Caco-2 (cell line): ENCODE data around the gene GLUD1. TPM values are rescaled to one million over a fixed set of nuclear protein-coding genes. Genes with fewer than 3 reads are reported as not detected.

Experiments
- BruUV-seq: library from RNA; stranded (reverse); fragments of 400-500 nt; replicated peaks from 2 replicates; lab custom pipeline; 2021; lab: Mats Ljungman, UMichigan
- CTCF ChIA-PET: fragments of 300-600 bp; sonication (Branson Sonifier 250); formaldehyde crosslinking; loops from one replicate; lab custom pipeline; 2022; ENCODE audit warnings: antibody characterized with exemption; lab: Charles Lee
- POLR2A ChIA-PET: fragments of 300-600 bp; sonication (Branson Sonifier 250); formaldehyde crosslinking; loops from one replicate; lab custom pipeline; 2022; ENCODE audit warnings: antibody characterized with exemption; lab: Charles Lee
- DNase-seq, 2 experiments: peaks; one replicate each; pipeline versions ENCODE4 v3.0.0 to v3.0.0-alpha.2; 2020 to 2022
- H3K27me3 ChIP-seq: replicated peaks from 2 replicates; pipeline ENCODE4 v1.6.0; 2011; ENCODE audit warnings: low read length; ENCODE audit not compliant: control insufficient read depth, insufficient read depth
- H3K36me3 ChIP-seq: 2 replicates; pipeline ENCODE4 v1.5.1; 2011; ENCODE audit warnings: low read length; ENCODE audit not compliant: control insufficient read depth, insufficient read depth
- H3K4me1 ChIP-seq: fragments of 250-450 bp; sonication (Bioruptor Pico); 2 replicates; pipeline ENCODE4 v1.5.1; 2020; ENCODE audit warnings: mild to moderate bottlenecking
- H3K4me3 ChIP-seq: 2 replicates; pipeline ENCODE4 v1.5.1; 2011; ENCODE audit warnings: low read depth, mild to moderate bottlenecking, control low read depth, low read length
- H3K9me3 ChIP-seq: fragments of 250-450 bp; sonication (Bioruptor Pico); 2 replicates; pipeline ENCODE4 v1.5.1; 2020; ENCODE audit warnings: mild to moderate bottlenecking, moderate library complexity
- H3K27ac Mint-ChIP-seq: one replicate; pipeline ENCODE4 v1.8.0; 2022; ENCODE audit warnings: mixed read lengths; ENCODE audit not compliant: unreplicated experiment
- H3K27me3 Mint-ChIP-seq: one replicate; pipeline ENCODE4 v1.8.0; 2022; ENCODE audit warnings: mixed read lengths; ENCODE audit not compliant: insufficient read depth, unreplicated experiment
- H3K36me3 Mint-ChIP-seq: one replicate; pipeline ENCODE4 v1.8.0; 2022; ENCODE audit warnings: mild to moderate bottlenecking, mixed read lengths; ENCODE audit not compliant: insufficient read depth, unreplicated experiment
- H3K4me1 Mint-ChIP-seq: one replicate; pipeline ENCODE4 v1.8.0; 2022; ENCODE audit warnings: low read depth, mixed read lengths; ENCODE audit not compliant: unreplicated experiment
- H3K4me3 Mint-ChIP-seq: one replicate; pipeline ENCODE4 v1.8.0; 2022; ENCODE audit warnings: mild to moderate bottlenecking, moderate library complexity, mixed read lengths; ENCODE audit not compliant: unreplicated experiment
- H3K9me3 Mint-ChIP-seq: one replicate; pipeline ENCODE4 v1.8.0; 2022; ENCODE audit warnings: mixed read lengths; ENCODE audit not compliant: unreplicated experiment
- CTCF ChIP-seq, 2 experiments: fragments of 200-600 bp in 1 of 2; IDR thresholded peaks; 1 replicate in 1 of 2; 2 replicates in 1 of 2; pipeline versions ENCODE4 v1.5.1 to v1.8.0; 2011 to 2022; ENCODE audit warnings: antibody characterized with exemption in 1 of 2, control low read depth in 1 of 2, inconsistent platforms in 1 of 2, low read depth in 1 of 2, low read length in 1 of 2, mild to moderate bottlenecking in 1 of 2, moderate library complexity in 1 of 2; ENCODE audit not compliant: insufficient read depth in 1 of 2, severe bottlenecking in 1 of 2, unreplicated experiment in 1 of 2
- intact Hi-C: fragments of 100-400 bp; cut with micrococcal nuclease; formaldehyde crosslinking; loops from one replicate; pipeline ENCODE4 v1.10.0; 2022; ENCODE audit not compliant: unreplicated experiment
- total RNA-seq: library from RNA; stranded (reverse); gene quantifications from 2 replicates; pipeline ENCODE4 v1.2.3, GENCODE V29; 2022

The GLUD1 gene
- total RNA-seq, 1 experiment from 2014 or later = 767 TPM

- H3K4me3 ChIP-seq = peak overlapping the region; percentile 96
- no peaks in the 10 kb centered on the region for H3K9me3 ChIP-seq
- CTCF ChIA-PET = interaction anchor here (0.8 kb wide), 1 partner anchor 28 kb away, joined by 3 read pairs; no protein-coding TSS in a partner anchor
- peak; percentile 67 to 73 for DNase-seq
- TF ChIP-seq CTCF (IDR thresholded peaks at IDR 0.05; ENCODE audit: insufficient read depth in 1 of 2, low read depth in 1 of 2, low read length in 1 of 2, severe bottlenecking in 1 of 2, unreplicated experiment in 1 of 2) = no peak
- no TSS peak for BruUV-seq
- peaks cover 77% of the 10 kb centered on the region for H3K36me3 Mint-ChIP-seq
- H3K27me3 ChIP-seq = no peaks in the 10 kb centered on the region
- peaks cover 37% of the 10 kb centered on the region for H3K4me1 ChIP-seq
- no peaks in the 10 kb centered on the region for H3K9me3 Mint-ChIP-seq
- intact Hi-C loops = loop anchor here (2.0 to 10.0 kb wide), 2 partner anchors 52 to 122 kb away; no protein-coding TSS in a partner anchor
- H3K4me1 Mint-ChIP-seq = peaks cover 24% of the 10 kb centered on the region
- no peaks in the 10 kb centered on the region for H3K27me3 Mint-ChIP-seq
- H3K27ac Mint-ChIP-seq = peak overlapping the region; percentile 77
- POLR2A ChIA-PET = interaction anchor here (0.5 to 1.1 kb wide), 4 partner anchors 10 to 122 kb away, joined by 3 to 4 read pairs (median 3); no protein-coding TSS in a partner anchor
- H3K36me3 ChIP-seq = no peaks in the 10 kb centered on the region; the same call in 1 of the 2 replicates
- H3K4me3 Mint-ChIP-seq = peak overlapping the region; percentile 87
Observed at GRCh38 chr10:87092861-87093631, 1.6 kb downstream of the GLUD1 start.

GRCh38 chr10:87092376-87092860, 2.2 kb downstream of the GLUD1 start:
- Mint-ChIP-seq H3K36me3 (peaks cover 78% of the 10 kb centered on the region), H3K27me3 (no peaks in the 10 kb centered on the region), H3K4me3 (peak overlapping the region; percentile 87), H3K4me1 (peaks cover 24% of the 10 kb centered on the region), H3K27ac (peak overlapping the region; percentile 77), H3K9me3 (no peaks in the 10 kb centered on the region)
- TF ChIP-seq CTCF (IDR thresholded peaks at IDR 0.05; ENCODE audit: insufficient read depth in 1 of 2, low read depth in 1 of 2, low read length in 1 of 2, severe bottlenecking in 1 of 2, unreplicated experiment in 1 of 2) = no peak
- H3K27me3 ChIP-seq = no peaks in the 10 kb centered on the region
- peaks cover 37% of the 10 kb centered on the region for H3K4me1 ChIP-seq
- BruUV-seq = no TSS peak
- CTCF ChIA-PET = interaction anchor here (0.8 kb wide), 1 partner anchor 27 kb away, joined by 3 read pairs; no protein-coding TSS in a partner anchor
- H3K36me3 ChIP-seq = no peaks in the 10 kb centered on the region; the same call in 1 of the 2 replicates
- intact Hi-C loops = loop anchor here (2.0 to 10.0 kb wide), 2 partner anchors 52 to 122 kb away; no protein-coding TSS in a partner anchor
- no peak for DNase-seq
- peak overlapping the region; percentile 96 for H3K4me3 ChIP-seq
- POLR2A ChIA-PET = interaction anchor here (0.5 to 1.1 kb wide), 2 partner anchors 10 to 121 kb away, joined by 3 to 4 read pairs; no protein-coding TSS in a partner anchor
- H3K9me3 ChIP-seq = no peaks in the 10 kb centered on the region

- Mint-ChIP-seq H3K27ac (peak overlapping the region; percentile 77), H3K4me3 (peak overlapping the region; percentile 87)
Observed at GRCh38 chr10:87090779-87091178, 3.9 kb downstream of the GLUD1 start.

More at GRCh38 chr10:87090779-87091178, 3.9 kb downstream of the GLUD1 start:
- POLR2A ChIA-PET = interaction anchor here (0.5 kb wide), 1 partner anchor 9 kb away, joined by 10 read pairs; no protein-coding TSS in a partner anchor
- no peak for TF ChIP-seq CTCF (IDR thresholded peaks at IDR 0.05; ENCODE audit: insufficient read depth in 1 of 2, low read depth in 1 of 2, low read length in 1 of 2, severe bottlenecking in 1 of 2, unreplicated experiment in 1 of 2)
- peak overlapping the region; percentile 96; the same call in 1 of the 2 replicates for H3K4me3 ChIP-seq
- Mint-ChIP-seq H3K9me3 (no peaks in the 10 kb centered on the region), H3K4me1 (peaks cover 24% of the 10 kb centered on the region), H3K36me3 (peaks cover 89% of the 10 kb centered on the region), H3K27me3 (no peaks in the 10 kb centered on the region)
- BruUV-seq = no TSS peak
- peaks cover 30% of the 10 kb centered on the region for H3K4me1 ChIP-seq
- intact Hi-C loops = loop anchor here (10.0 kb wide), 1 partner anchor 54 kb away; no protein-coding TSS in a partner anchor
- DNase-seq = no peak
- no peaks in the 10 kb centered on the region for H3K9me3 ChIP-seq
- CTCF ChIA-PET = no interaction called here
- H3K27me3 ChIP-seq = no peaks in the 10 kb centered on the region
- no peaks in the 10 kb centered on the region; the same call in 1 of the 2 replicates for H3K36me3 ChIP-seq
